G401 (cell line): ENCODE data around the gene SYCP2. TPM values are rescaled to one million over a fixed set of nuclear protein-coding genes. Genes with fewer than 3 reads are reported as not detected.

Experiments
- DNase-seq: peaks from one replicate; pipeline ENCODE4 v3.0.0-alpha.2; 2015; ENCODE audit warnings: low spot score
- in situ Hi-C: cut with HindIII; loops from 2 replicates; pipeline ENCODE4 v1.10.0; 2016; ENCODE audit warnings: low sequenced_read_pairs, mixed read lengths
- total RNA-seq: library from RNA; depleted of rRNA; stranded (reverse); fragments of >200 nt; shearing (Covaris generic); gene quantifications from 2 replicates; pipeline ENCODE4 v1.2.3, GENCODE V29; 2014

The SYCP2 gene
- total RNA-seq, 1 experiment from 2014 or later = 5.0 TPM

- in situ Hi-C loops = no loop called here
- DNase-seq = no peak
Measured at GRCh38 chr20:59828125-59829053, 105.0 kb downstream of the SYCP2 start.

GRCh38 chr20:59827138-59828056 is 106.0 kb downstream of the SYCP2 start:
- DNase-seq = no peak
- in situ Hi-C loops = no loop called here

GRCh38 chr20:59825944-59826759 is 107.3 kb downstream of the SYCP2 start:
- in situ Hi-C loops = no loop called here
- DNase-seq = peak; percentile 96

GRCh38 chr20:59825563-59825920 is 107.9 kb downstream of the SYCP2 start:
- no peak for DNase-seq
- in situ Hi-C loops = no loop called here

- in situ Hi-C loops = no loop called here
- DNase-seq = no peak
Measured at GRCh38 chr20:59824711-59825562, 108.5 kb downstream of the SYCP2 start.

- in situ Hi-C loops = no loop called here
- no peak for DNase-seq
Measured at GRCh38 chr20:59823491-59824259, 109.8 kb downstream of the SYCP2 start.

- in situ Hi-C loops = no loop called here
- no peak for DNase-seq
Measured at GRCh38 chr20:59823030-59823423, 110.4 kb downstream of the SYCP2 start.

- in situ Hi-C loops = no loop called here
- no peak for DNase-seq
Measured at GRCh38 chr20:59822291-59823029, 111.0 kb downstream of the SYCP2 start.

- DNase-seq = no peak
- in situ Hi-C loops = no loop called here
Measured at GRCh38 chr20:59821788-59822187, 111.6 kb downstream of the SYCP2 start.

- DNase-seq = no peak
- in situ Hi-C loops = no loop called here
Measured at GRCh38 chr20:59821201-59821600, 112.2 kb downstream of the SYCP2 start.

- in situ Hi-C loops = no loop called here
- DNase-seq = peak; percentile 95
Measured at GRCh38 chr20:59820204-59821041, 113.0 kb downstream of the SYCP2 start.

GRCh38 chr20:59819496-59820203 is 113.8 kb downstream of the SYCP2 start:
- in situ Hi-C loops = no loop called here
- no peak for DNase-seq

GRCh38 chr20:59818911-59819310 is 114.5 kb downstream of the SYCP2 start:
- DNase-seq = no peak
- in situ Hi-C loops = no loop called here

GRCh38 chr20:59817846-59818615 is 115.4 kb downstream of the SYCP2 start:
- DNase-seq = peak; percentile 49
- in situ Hi-C loops = no loop called here

- no peak for DNase-seq
- in situ Hi-C loops = no loop called here
Measured at GRCh38 chr20:59817406-59817805, 116.0 kb downstream of the SYCP2 start.
